Ramos (cell line): ENCODE results near the gene LCE2A.

Experiments used
- in situ Hi-C: fragments of 300-500 bp; cut with MboI; formaldehyde crosslinking; loops from one replicate; pipeline ENCODE4 v1.14.3; 2022; ENCODE audit warnings: low sequenced_read_pairs; ENCODE audit not compliant: unreplicated experiment

LCE2A gene

GRCh38 chr1:152739841-152740240 is 41.7 kb downstream of the LCE2A start:
- in situ Hi-C loops, result no loop called here

- in situ Hi-C loops, result no loop called here
Measured at GRCh38 chr1:152741656-152742055, 43.5 kb downstream of the LCE2A start.

- in situ Hi-C loops, result no loop called here
Measured at GRCh38 chr1:152743371-152744145, 45.4 kb downstream of the LCE2A start.

GRCh38 chr1:152745289-152745704 is 47.2 kb downstream of the LCE2A start:
- in situ Hi-C loops, result no loop called here

- in situ Hi-C loops, result no loop called here
Measured at GRCh38 chr1:152745765-152746444, 47.8 kb downstream of the LCE2A start.

GRCh38 chr1:152747831-152748230 is 49.7 kb downstream of the LCE2A start:
- in situ Hi-C loops, result no loop called here
